ENCODE results near the gene AURKA.

GRCh38 chr20:56352345-56353055, 39.5 kb downstream of the AURKA start:
- no peak for TF ChIP-seq NFIC (IDR thresholded peaks at IDR 0.05)
- TF ChIP-seq USF1 (IDR thresholded peaks at IDR 0.05) = no peak
- no peak for TF ChIP-seq RAD21 (IDR thresholded peaks at IDR 0.05; ENCODE audit: low read depth)
- TF ChIP-seq, protein P1, sequence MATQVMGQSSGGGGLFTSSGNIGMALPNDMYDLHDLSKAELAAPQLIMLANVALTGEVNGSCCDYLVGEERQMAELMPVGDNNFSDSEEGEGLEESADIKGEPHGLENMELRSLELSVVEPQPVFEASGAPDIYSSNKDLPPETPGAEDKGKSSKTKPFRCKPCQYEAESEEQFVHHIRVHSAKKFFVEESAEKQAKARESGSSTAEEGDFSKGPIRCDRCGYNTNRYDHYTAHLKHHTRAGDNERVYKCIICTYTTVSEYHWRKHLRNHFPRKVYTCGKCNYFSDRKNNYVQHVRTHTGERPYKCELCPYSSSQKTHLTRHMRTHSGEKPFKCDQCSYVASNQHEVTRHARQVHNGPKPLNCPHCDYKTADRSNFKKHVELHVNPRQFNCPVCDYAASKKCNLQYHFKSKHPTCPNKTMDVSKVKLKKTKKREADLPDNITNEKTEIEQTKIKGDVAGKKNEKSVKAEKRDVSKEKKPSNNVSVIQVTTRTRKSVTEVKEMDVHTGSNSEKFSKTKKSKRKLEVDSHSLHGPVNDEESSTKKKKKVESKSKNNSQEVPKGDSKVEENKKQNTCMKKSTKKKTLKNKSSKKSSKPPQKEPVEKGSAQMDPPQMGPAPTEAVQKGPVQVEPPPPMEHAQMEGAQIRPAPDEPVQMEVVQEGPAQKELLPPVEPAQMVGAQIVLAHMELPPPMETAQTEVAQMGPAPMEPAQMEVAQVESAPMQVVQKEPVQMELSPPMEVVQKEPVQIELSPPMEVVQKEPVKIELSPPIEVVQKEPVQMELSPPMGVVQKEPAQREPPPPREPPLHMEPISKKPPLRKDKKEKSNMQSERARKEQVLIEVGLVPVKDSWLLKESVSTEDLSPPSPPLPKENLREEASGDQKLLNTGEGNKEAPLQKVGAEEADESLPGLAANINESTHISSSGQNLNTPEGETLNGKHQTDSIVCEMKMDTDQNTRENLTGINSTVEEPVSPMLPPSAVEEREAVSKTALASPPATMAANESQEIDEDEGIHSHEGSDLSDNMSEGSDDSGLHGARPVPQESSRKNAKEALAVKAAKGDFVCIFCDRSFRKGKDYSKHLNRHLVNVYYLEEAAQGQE (IDR thresholded peaks at IDR 0.05; ENCODE audit: low read depth) = no peak
- no peak for TF ChIP-seq CREB1 (IDR thresholded peaks at IDR 0.05; ENCODE audit: low read depth)
- no peak for TF ChIP-seq FOXM1 (IDR thresholded peaks at IDR 0.05; ENCODE audit: borderline replicate concordance, low read depth)
- TF ChIP-seq YY1 (IDR thresholded peaks at IDR 0.05; ENCODE audit: low read depth) = no peak
- no peak for TF ChIP-seq EP300 (IDR thresholded peaks at IDR 0.05; ENCODE audit: borderline replicate concordance)
- TF ChIP-seq CEBPB (IDR thresholded peaks at IDR 0.05) = no peak
- TF ChIP-seq, protein P2, sequence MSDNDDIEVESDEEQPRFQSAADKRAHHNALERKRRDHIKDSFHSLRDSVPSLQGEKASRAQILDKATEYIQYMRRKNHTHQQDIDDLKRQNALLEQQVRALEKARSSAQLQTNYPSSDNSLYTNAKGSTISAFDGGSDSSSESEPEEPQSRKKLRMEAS (IDR thresholded peaks at IDR 0.05) = no peak
- TF ChIP-seq TAF1 (IDR thresholded peaks at IDR 0.05; ENCODE audit: low read depth) = no peak

Data from Ishikawa (cell line).